Measurements from ENCODE around the gene GCLM.

The GCLM gene

GRCh38 chr1:93846206-93846991 is 62.8 kb downstream of the GCLM start:
- peak; percentile 90 to 95 (median 92) for DNase-seq

- DNase-seq, result peak in 1 of 4 experiments; percentile 89
These were observed 63.6 kb downstream of the GCLM start for GRCh38 chr1:93845538-93846205.

GRCh38 chr1:93844262-93845045 is 64.8 kb downstream of the GCLM start:
- peak; percentile 73 to 85 (median 78) for DNase-seq

GRCh38 chr1:93842750-93843500 is 66.3 kb downstream of the GCLM start:
- no peak for DNase-seq

GRCh38 chr1:93841771-93842170 is 67.5 kb downstream of the GCLM start:
- DNase-seq, result no peak

GRCh38 chr1:93840956-93841482 is 68.2 kb downstream of the GCLM start:
- DNase-seq, result no peak

GRCh38 chr1:93839753-93840152 is 69.5 kb downstream of the GCLM start:
- DNase-seq, result no peak

GRCh38 chr1:93839307-93839706 is 69.9 kb downstream of the GCLM start:
- peak; percentile 67 to 90 (median 78) for DNase-seq

GRCh38 chr1:93837961-93838360 is 71.3 kb downstream of the GCLM start:
- DNase-seq, result no peak
